CD4-positive, alpha-beta T cell treated with Interferon alpha-2 for 1 hour (primary cell): ENCODE results near the gene SPATC1L.
"Not testable (repeated sequence)": the region's sequence is repeated elsewhere in the genome, so short reads cannot be mapped to it uniquely, and the experiment has no call there.

Source experiments
- DNase-seq, 2 donors: peaks; one replicate each; pipeline ENCODE4 v3.0.0-alpha.2; 2020 to 2022

SPATC1L gene

DNA sequence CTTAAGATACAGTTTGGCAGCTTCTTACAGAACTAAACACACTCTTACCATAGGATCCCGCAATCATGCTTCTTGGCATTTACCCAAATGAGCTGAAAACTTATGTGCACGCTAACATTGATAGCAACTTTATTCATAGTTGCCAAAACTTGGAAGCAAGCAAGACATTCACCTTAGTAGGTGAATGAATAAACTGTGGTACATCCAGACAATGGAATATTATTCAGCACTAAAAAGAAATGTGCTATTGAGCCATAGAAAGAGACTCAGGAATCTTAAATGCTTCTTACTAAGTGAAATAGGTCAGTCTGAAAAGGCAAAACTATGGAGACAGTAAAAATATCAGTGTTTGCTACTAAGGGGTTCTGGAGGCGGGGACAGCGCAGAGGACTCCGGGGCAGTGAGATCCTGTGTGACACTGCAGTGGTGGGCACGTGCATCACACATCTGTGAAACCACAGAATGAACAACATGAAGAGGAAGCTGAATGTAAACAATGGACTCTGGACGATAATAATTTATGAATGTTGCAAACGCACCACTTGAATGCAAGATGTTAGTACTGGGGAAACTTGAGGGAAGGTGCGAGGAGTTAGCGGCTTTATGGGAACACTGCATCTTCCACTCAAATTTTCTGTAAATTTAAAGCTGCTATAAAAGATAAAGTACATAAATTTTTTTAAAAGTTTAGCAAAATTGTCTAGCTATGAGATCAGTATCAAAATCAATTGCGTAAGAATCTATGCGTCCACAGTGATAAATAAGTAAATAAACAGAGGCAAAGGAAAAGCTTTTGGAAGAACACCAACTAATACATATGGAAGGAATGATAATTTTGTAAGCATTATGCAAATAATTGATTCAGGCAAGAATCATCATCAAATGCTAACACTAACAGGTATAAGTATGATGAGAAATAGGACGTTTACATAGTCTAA lies 15.4 kb upstream of the SPATC1L start:
- no peak for DNase-seq

DNA sequence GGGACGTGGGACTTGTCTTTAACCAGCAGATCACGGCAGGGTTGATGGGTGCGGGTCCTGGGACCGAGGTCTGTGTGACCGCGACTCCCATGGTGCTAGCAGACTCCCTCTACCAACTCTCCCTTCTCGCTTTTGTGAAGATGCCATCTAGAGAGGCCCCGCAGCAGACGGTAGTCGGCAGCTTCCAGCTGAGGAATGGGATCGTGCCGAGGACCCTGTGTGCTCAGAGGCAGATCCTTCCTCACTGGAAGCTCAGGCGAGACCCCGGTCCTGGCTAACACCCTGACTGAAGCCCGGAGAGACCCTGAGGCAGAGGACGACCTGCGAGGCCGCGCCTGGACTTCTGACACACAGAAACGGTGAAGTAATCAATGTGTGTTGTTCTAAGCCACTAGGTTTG lies 12.5 kb upstream of the SPATC1L start:
- no peak for DNase-seq

DNA sequence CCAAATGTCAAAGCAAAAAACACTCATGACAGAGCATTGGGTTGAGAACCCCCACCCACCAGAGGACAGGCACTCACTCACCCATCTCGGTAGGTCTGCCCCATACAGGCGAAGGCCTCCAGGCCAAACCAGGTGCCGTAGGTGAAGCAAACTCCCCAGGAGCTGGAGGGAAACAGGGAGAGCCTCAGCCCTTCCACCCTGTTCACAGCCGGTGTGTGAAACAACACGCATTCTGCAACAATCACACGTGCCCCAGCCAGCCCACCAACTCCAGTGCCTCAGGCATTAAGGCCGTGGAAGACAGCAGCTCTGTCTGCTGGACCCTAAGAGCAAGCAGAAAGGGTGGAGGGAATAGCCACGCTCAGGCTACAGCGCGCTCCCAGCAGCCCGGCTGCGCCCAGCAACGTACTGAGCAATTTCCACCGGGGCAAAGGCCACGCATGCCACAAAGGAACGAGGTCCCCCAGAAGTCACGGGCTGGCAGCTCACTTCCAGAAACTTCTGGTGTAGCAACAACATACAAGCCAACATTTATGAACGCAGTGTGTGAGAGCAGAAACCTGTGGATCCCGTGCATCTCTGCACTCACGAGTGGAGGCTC lies 11.4 kb upstream of the SPATC1L start:
- no peak for DNase-seq

- DNase-seq = no peak
Observed at GRCh38 chr21:46194374-46195334, 10.4 kb upstream of the SPATC1L start.

DNA sequence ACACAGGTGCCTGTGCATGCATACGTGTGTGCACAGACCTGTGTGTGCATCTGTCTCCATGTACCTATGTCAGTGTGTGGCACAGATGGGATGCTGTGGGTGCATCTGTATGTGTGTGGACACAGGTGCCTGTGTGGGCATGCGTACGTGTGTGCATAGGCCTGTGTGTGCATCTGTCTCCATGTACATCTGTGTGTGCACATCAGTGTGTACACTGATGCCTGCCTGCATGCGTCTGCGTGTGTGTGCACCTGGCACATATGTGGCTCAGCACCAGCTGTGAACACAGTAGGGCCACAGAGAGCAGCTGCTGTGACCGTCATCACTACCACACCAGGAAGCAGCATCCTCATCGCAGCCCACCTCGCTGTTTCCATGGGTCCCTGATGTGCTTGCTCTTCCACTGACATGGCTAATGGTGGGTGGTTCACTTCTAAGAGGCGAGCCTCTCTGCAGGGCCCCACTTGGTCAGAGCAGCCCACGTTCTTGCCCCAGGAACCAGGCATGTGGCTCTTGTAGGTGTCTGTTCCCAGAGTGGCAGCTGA lies 9.6 kb upstream of the SPATC1L start:
- DNase-seq = no peak

DNA sequence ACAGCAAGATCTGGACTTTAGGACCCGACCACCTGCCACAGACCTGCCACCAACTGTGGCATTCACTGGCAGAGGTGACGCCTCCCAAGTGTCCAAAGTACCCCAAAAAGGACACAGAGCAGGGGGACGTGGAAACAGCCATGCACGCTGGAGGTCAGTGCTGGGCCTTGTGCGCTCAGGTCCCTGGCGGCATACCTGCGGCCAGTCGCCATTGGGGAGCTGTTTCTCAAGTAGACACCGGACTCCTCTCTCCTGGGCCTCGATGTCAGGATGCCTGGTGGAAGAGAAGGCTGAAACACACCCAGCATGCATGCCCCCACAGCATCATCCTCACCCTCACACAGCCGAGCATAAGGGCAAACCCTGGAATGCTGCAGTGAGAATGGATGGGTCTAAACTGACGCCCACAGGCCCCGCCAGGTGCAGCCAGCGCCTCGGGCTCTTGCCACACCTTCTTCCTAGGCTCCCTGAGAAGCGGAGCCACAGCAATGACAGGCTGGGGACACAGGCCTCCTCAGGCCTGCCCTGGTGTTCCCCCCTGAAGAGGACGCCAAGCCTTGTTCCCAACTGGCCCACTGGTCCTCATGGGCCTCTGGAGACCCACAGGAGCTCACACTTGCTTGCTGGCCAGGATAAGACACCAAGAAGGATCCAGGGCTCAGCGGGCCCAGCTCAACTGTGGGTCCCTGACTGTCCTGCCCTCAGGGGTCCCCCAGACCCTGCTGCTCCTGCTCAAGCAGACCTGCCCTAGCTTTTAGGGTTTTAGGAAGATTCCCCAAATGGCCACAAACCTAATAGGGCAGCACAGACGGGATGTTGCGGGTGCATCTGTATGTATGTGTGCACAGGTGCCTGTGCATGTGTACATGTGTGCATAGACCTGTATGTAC lies 7.7 kb upstream of the SPATC1L start:
- no peak for DNase-seq

- DNase-seq = no peak
Observed at GRCh38 chr21:46191257-46191685, 7.0 kb upstream of the SPATC1L start.

DNA sequence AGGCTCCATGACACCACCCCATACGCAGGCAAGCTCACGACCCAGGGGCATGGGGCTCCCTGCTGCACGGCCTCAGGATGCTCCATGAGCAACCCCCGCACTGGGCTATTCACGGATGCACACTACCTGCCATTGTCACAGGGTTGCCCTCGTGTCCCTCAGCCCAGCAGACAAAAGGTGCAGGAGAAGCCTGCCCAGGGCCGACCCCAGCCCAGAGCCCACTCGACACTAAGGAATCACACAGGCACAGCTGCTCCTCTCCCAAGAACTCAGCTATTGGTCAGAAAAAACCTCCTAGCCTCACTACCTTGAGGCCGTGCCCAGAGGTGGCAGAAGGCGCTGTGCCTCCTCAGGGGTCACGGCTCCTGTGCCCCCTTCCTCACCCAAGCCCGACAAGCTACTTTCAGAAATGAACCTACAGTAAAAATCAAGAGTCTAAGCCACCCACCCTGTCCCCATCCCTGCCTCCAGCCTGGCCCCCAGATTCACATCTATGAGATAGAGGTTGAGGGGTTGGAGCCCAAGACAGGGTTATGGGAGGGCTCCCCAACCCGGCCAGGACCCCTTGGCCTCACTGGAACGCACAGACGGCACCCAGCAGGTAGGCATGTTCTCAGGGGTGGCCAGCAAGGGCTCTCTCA lies 6.4 kb upstream of the SPATC1L start:
- no peak for DNase-seq

DNA sequence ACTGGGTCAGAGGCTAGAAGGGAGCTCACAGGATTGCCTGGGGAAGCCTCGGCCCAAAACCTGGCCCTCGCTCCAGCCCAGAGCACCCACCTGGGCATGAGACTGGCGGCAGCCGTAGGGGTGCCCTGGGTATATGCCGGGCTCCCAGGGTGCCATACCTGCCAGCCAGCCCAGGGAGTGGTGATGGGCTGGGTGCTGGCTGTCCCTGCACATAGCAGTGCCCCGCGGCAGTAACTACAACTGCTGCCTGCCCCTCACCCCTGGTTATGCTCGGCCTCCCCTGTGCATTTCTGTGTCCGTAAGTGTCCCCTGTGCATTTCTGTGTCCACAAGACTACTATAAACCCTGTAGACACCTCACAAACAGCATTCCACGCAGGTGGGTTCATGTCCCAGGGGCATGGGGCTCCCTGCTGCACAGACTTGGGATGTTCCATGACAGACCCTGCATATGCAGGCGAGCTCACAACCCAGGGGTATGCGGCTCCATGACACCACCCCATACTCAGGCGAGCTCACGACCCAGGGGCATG lies 5.8 kb upstream of the SPATC1L start:
- DNase-seq = no peak

DNA sequence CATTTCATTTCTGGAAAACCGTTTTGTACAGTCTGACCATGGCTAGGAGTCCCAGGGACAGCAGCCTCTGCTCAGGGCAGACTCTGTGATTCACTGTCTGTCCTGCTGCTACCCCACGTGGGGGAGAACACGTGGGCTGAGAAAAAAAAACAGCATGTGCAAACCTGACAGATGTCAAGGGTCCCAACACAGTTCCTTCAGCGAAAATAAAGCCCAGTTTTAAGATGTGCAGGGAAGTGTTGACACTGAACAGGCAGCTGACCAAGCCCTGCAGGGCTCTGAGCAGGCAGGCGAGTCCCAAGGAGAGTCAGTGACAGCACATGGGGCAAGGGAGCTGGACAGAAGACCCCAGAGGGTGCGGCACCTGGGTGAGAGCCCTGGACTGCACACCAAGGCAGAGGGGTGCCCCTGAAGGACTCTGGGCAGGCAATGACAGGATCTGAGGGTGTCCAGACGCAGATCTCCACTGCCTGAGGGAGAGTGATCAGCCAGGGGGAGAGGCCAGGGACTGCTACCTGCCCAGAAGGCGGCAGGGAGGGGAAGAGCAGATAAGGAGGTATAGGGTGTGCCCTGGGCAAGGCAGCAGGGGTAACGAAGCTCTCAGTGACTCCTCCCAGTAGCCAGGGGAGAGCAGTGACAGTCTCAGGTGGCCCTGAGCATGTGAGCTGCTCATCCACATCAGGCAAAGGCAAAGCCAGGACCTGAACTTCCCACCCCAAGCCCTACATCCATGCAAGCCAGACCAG lies 5.1 kb upstream of the SPATC1L start:
- no peak for DNase-seq

GRCh38 chr21:46188226-46189212 lies 4.3 kb upstream of the SPATC1L start:
- no peak for DNase-seq

DNA sequence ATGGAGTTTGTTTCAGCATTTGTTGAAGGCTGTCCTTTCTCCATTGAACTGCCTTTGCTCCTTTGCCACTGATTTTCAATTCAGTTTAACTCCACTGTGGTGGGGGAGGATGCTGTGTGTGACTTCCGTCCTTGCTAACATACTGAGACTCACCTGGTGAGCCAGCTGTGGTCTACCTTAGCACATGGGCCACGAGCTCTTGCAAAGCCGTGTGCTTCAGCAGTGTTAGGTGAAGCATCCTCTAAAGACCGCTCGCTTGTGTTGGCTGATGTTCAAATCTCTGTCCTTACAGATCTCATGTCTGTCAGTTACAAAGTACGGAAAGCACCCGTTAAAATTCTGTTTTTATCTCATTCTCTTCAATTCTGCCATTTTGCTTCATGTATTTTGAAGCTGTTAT lies 3.6 kb upstream of the SPATC1L start:
- DNase-seq = no peak

- DNase-seq = no peak
Observed at GRCh38 chr21:46187261-46187660, 3.0 kb upstream of the SPATC1L start.

GRCh38 chr21:46185716-46186115 lies 1.5 kb upstream of the SPATC1L start:
- no peak for DNase-seq

- peak; percentile 72 to 83 for DNase-seq
Observed at GRCh38 chr21:46184625-46185555, 631 bp upstream of the SPATC1L start.

- not testable (repeated sequence) for DNase-seq
Observed at GRCh38 chr21:46183337-46183909, 836 bp downstream of the SPATC1L start.
